ENCODE results near the gene MAP2K2. TPM values are rescaled to one million over a fixed set of nuclear protein-coding genes. Genes with fewer than 3 reads are reported as not detected.
A peak's percentile ranks its signal among the peaks of the same experiment; 100 is the strongest.

MAP2K2 gene
- total and polyA plus RNA-seq, 4 donors = 40.3 to 72.7 (median 54.1) TPM

DNA sequence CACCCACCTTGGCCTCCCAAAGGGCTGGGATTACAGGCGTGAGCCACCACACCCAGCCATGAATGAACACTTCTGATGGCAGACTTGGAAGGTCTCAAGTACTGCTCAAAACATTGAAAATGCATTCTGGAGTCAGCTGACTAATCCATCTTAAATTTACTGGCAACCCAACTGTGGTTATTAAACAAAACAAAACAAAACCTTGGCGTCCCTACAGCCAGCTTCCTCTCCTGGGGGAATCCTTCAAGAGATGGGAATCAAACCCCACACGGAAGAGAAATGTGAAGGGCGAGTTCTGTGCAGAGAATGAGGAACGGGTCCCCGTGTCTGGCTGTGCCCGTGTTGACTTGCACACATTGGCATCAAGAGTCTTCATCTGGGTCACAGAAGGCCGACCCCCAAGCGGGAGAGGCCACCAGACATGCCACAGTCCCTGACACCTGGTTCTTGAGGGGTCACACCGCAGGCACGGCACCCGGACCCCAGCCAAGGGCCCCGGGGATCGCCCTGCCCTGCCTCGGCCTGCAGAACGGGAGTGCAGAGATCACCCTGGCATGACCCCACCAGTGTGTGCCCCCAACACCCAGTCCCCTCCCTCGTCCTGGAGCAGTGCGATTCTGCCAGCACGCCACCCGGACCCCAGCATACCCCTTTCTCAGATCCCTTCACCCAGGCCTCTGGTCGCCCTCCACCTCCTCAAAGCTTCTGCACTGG is 3.2 kb downstream of the MAP2K2 start:
- Histone ChIP-seq H3K4me3 (ENCODE audit: low read depth in 1 of 3, low read length in 3 of 3) (no peak overlapping the region), H3K27ac (ENCODE audit: low read depth in 1 of 2, low read length in 2 of 2) (no peak overlapping the region)
- 93% methylated on average over 21 of the region's 21 CpGs for WGBS

More for the DNA sequence above, 3.2 kb downstream of the MAP2K2 start:
- H3K27me3 ChIP-seq (ENCODE audit: control insufficient read depth in 4 of 4, insufficient read depth in 4 of 4, low read length in 3 of 4) = no peaks in the 10 kb centered on the region
- TF ChIP-seq YY1 (IDR thresholded peaks at IDR 0.05) = no peak
- no peak for TF ChIP-seq SP1 (IDR thresholded peaks at IDR 0.05)
- TF ChIP-seq, protein P1, sequence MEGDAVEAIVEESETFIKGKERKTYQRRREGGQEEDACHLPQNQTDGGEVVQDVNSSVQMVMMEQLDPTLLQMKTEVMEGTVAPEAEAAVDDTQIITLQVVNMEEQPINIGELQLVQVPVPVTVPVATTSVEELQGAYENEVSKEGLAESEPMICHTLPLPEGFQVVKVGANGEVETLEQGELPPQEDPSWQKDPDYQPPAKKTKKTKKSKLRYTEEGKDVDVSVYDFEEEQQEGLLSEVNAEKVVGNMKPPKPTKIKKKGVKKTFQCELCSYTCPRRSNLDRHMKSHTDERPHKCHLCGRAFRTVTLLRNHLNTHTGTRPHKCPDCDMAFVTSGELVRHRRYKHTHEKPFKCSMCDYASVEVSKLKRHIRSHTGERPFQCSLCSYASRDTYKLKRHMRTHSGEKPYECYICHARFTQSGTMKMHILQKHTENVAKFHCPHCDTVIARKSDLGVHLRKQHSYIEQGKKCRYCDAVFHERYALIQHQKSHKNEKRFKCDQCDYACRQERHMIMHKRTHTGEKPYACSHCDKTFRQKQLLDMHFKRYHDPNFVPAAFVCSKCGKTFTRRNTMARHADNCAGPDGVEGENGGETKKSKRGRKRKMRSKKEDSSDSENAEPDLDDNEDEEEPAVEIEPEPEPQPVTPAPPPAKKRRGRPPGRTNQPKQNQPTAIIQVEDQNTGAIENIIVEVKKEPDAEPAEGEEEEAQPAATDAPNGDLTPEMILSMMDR (IDR thresholded peaks at IDR 0.05; ENCODE audit: low read depth, low read length, missing input control) = no peak
- TF ChIP-seq JUND (IDR thresholded peaks at IDR 0.05) = no peak
- TF ChIP-seq RXRA (IDR thresholded peaks at IDR 0.05) = no peak
- TF ChIP-seq REST (IDR thresholded peaks at IDR 0.05) = no peak
- no peak for TF ChIP-seq HNF4G (IDR thresholded peaks at IDR 0.05)
- TF ChIP-seq, protein P2, sequence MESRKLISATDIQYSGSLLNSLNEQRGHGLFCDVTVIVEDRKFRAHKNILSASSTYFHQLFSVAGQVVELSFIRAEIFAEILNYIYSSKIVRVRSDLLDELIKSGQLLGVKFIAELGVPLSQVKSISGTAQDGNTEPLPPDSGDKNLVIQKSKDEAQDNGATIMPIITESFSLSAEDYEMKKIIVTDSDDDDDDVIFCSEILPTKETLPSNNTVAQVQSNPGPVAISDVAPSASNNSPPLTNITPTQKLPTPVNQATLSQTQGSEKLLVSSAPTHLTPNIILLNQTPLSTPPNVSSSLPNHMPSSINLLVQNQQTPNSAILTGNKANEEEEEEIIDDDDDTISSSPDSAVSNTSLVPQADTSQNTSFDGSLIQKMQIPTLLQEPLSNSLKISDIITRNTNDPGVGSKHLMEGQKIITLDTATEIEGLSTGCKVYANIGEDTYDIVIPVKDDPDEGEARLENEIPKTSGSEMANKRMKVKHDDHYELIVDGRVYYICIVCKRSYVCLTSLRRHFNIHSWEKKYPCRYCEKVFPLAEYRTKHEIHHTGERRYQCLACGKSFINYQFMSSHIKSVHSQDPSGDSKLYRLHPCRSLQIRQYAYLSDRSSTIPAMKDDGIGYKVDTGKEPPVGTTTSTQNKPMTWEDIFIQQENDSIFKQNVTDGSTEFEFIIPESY (IDR thresholded peaks at IDR 0.05) = no peak
- no peak for TF ChIP-seq FOXA2 (IDR thresholded peaks at IDR 0.05)
- no peak for TF ChIP-seq EGR1 (IDR thresholded peaks at IDR 0.05; ENCODE audit: low read depth in 2 of 2)
- peaks cover 7 to 16% (median 14%) of the 10 kb centered on the region in 4 donors for H3K4me1 ChIP-seq (ENCODE audit: control insufficient read depth in 4 of 4, insufficient read depth in 4 of 4, low read length in 3 of 4)
- no peaks in the 10 kb centered on the region for H3K9me3 ChIP-seq (ENCODE audit: control insufficient read depth in 4 of 4, low read length in 3 of 4)
- H3K36me3 ChIP-seq (ENCODE audit: control insufficient read depth in 4 of 4, insufficient read depth in 3 of 4, low read depth in 1 of 4, low read length in 3 of 4) = peaks cover 3 to 10% (median 5%) of the 10 kb centered on the region in 4 donors
- H3K9ac ChIP-seq (ENCODE audit: low read depth in 1 of 2, low read length in 2 of 2) = peak overlapping the region in 1 of 2 donors; percentile 38
- no peak for DNase-seq (ENCODE audit: low spot score)

Measured in liver (tissue), 9 donors.